ENCODE data around the gene CCDC60. TPM values are rescaled to one million over a fixed set of nuclear protein-coding genes. Genes with fewer than 3 reads are reported as not detected.

Gene CCDC60
- total and polyA plus RNA-seq, 2 donors from 2014 or later, result not detected

DNA sequence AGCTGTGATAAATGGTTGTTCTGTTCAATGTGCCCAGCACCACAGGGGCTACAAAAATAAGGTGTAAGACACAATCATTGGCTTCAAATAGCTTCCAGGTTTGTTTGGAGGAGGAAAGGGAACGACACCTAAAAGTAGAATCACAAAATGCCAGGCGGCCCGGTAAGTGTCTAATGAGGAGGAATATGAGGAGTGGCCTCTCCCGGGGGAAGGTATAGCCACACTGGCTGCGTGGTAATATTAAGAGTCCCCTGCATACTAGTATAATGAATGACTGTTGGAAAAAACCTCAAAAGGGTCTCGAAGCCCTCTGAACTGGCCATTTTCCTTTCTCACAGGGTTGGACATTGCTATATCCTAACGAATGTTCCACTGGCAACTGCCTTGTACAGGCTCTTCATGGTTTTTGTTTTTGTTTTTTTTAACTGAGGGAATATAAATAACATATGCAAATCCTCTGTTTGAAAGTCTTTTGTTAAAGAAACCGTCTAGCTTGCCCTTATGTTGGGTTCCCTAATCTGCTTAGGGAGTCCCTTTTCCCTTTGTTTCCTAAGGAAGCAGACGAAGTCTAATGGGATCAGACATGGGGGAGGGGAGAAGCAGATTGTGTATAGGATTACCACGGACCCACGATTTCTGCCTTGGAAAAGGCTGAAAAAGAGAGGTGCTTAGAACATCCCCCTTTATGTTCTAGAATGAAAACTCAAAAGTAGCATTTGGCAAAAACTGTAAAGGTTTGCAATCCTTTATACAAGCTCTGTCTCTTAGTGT is 4.2 kb downstream of the CCDC60 start:
- H3K9ac ChIP-seq (ENCODE audit: low read length in 3 of 3), result no peak overlapping the region
- no peaks in the 10 kb centered on the region for H3K36me3 ChIP-seq (ENCODE audit: control insufficient read depth in 2 of 3, insufficient read depth in 3 of 3, low read length in 3 of 3)
- H3K4me3 ChIP-seq (ENCODE audit: low read length in 3 of 3), result no peak overlapping the region
- intact Hi-C loops (cut with DNase I), result no loop called here
- FAIRE-seq (no peak), DNase-seq (peak in 1 of 5 donors; percentile 30)
- H3K27me3 ChIP-seq (ENCODE audit: control insufficient read depth, insufficient read depth, low read length), result no peaks in the 10 kb centered on the region
- no peak overlapping the region for H3K27ac ChIP-seq (ENCODE audit: low read depth in 2 of 2, low read length in 2 of 2)
- H3K9me3 ChIP-seq (ENCODE audit: control insufficient read depth in 2 of 3, insufficient read depth in 1 of 3, low read length in 3 of 3), result no peaks in the 10 kb centered on the region
- TF ChIP-seq, protein P1, sequence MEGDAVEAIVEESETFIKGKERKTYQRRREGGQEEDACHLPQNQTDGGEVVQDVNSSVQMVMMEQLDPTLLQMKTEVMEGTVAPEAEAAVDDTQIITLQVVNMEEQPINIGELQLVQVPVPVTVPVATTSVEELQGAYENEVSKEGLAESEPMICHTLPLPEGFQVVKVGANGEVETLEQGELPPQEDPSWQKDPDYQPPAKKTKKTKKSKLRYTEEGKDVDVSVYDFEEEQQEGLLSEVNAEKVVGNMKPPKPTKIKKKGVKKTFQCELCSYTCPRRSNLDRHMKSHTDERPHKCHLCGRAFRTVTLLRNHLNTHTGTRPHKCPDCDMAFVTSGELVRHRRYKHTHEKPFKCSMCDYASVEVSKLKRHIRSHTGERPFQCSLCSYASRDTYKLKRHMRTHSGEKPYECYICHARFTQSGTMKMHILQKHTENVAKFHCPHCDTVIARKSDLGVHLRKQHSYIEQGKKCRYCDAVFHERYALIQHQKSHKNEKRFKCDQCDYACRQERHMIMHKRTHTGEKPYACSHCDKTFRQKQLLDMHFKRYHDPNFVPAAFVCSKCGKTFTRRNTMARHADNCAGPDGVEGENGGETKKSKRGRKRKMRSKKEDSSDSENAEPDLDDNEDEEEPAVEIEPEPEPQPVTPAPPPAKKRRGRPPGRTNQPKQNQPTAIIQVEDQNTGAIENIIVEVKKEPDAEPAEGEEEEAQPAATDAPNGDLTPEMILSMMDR (IDR thresholded peaks at IDR 0.05; ENCODE audit: borderline replicate concordance, extremely low read depth, insufficient read depth), result no peak
- no peaks in the 10 kb centered on the region for H3K4me1 ChIP-seq (ENCODE audit: control insufficient read depth in 2 of 3, insufficient read depth in 2 of 3, low read depth in 1 of 3, low read length in 3 of 3)

DNA sequence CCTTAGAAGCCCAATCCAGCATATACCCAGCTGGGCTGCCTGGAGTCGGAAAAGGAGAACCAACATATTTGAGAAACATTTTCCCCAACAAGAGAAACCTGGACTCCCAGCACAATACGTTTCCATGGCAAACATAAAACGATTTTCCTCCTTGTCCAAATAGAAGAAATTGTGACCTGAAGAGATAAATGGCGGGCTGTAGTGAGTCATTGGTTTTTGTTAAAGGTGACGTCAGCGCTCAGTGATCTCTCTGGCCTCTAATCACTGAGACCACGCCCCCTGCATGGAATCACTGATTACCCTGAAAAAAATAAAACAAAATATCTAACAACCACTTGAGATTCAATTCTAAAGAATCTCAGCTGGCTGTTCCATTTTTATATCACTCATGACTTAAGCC is 6.0 kb downstream of the CCDC60 start:
- TF ChIP-seq, protein P1 (IDR thresholded peaks at IDR 0.05; ENCODE audit: borderline replicate concordance, extremely low read depth, insufficient read depth), result no peak
- no peak for FAIRE-seq

DNA sequence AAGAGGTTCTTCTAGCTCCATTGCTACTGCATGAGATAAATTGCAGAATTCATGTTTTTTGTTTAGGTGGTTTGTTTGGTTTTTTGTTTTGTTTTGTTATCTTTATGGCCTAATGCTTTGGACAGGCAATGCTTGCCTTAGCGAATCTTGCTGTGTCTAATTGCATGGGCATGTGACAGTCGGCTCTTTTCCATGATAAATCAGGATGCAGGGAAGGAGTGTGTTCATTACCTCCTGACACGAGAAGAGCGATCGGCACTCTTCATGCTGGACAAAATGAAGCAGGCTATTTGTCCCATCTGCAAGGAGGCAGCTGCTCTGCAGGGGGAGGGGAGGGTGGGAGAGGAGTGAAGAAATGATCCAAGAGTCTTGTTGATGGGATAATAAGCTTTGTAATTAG is 6.5 kb downstream of the CCDC60 start:
- H3K36me3 ChIP-seq (ENCODE audit: control insufficient read depth in 2 of 3, insufficient read depth in 3 of 3, low read length in 3 of 3), result no peaks in the 10 kb centered on the region
- no peak for FAIRE-seq
- H3K4me3 ChIP-seq (ENCODE audit: low read length in 3 of 3), result no peak overlapping the region
- intact Hi-C loops (cut with DNase I), result no loop called here
- H3K9me3 ChIP-seq (ENCODE audit: control insufficient read depth in 2 of 3, insufficient read depth in 1 of 3, low read length in 3 of 3), result no peaks in the 10 kb centered on the region
- TF ChIP-seq, protein P1 (IDR thresholded peaks at IDR 0.05; ENCODE audit: borderline replicate concordance, extremely low read depth, insufficient read depth), result no peak
- no peak for DNase-seq
- H3K9ac ChIP-seq (ENCODE audit: low read length in 3 of 3), result no peak overlapping the region
- H3K4me1 ChIP-seq (ENCODE audit: control insufficient read depth in 2 of 3, insufficient read depth in 2 of 3, low read depth in 1 of 3, low read length in 3 of 3), result no peaks in the 10 kb centered on the region
- H3K27me3 ChIP-seq (ENCODE audit: control insufficient read depth, insufficient read depth, low read length), result no peaks in the 10 kb centered on the region
- H3K27ac ChIP-seq (ENCODE audit: low read depth in 2 of 2, low read length in 2 of 2), result no peak overlapping the region

More for the DNA sequence above, 6.0 kb downstream of the CCDC60 start:
- intact Hi-C loops (cut with DNase I), result no loop called here
- no peak for DNase-seq
- no peaks in the 10 kb centered on the region for H3K9me3 ChIP-seq (ENCODE audit: control insufficient read depth in 2 of 3, insufficient read depth in 1 of 3, low read length in 3 of 3)
- no peak overlapping the region for H3K4me3 ChIP-seq (ENCODE audit: low read length in 3 of 3)
- no peaks in the 10 kb centered on the region for H3K27me3 ChIP-seq (ENCODE audit: control insufficient read depth, insufficient read depth, low read length)
- H3K36me3 ChIP-seq (ENCODE audit: control insufficient read depth in 2 of 3, insufficient read depth in 3 of 3, low read length in 3 of 3), result no peaks in the 10 kb centered on the region
- no peaks in the 10 kb centered on the region for H3K4me1 ChIP-seq (ENCODE audit: control insufficient read depth in 2 of 3, insufficient read depth in 2 of 3, low read depth in 1 of 3, low read length in 3 of 3)
- H3K27ac ChIP-seq (ENCODE audit: low read depth in 2 of 2, low read length in 2 of 2), result no peak overlapping the region
- H3K9ac ChIP-seq (ENCODE audit: low read length in 3 of 3), result no peak overlapping the region

All from kidney (tissue), 14 donors.